AG04450 (cell line): ENCODE results near the gene ZC3H15. TPM values are rescaled to one million over a fixed set of nuclear protein-coding genes. Genes with fewer than 3 reads are reported as not detected.
A peak's percentile ranks its signal among the peaks of the same experiment; 100 is the strongest.

Experiments used
- CTCF ChIA-PET: fragments of 300-600, 350-600 bp; formaldehyde crosslinking; extraction: SDS; loops from one replicate; lab custom pipeline; 2022; ENCODE audit warnings: antibody characterized with exemption, inconsistent platforms; lab: Charles Lee
- POLR2A ChIA-PET: fragments of 350-600 bp; formaldehyde crosslinking; extraction: SDS; loops from one replicate; lab custom pipeline; 2021; ENCODE audit warnings: antibody characterized with exemption, inconsistent platforms; lab: Yijun Ruan, JAX
- DNase-seq: peaks from one replicate; pipeline ENCODE4 v3.0.0-alpha.2; 2011; ENCODE audit warnings: low read depth, low spot score
- H3K27ac ChIP-seq: one replicate; pipeline ENCODE4 v1.5.1; 2012; ENCODE audit warnings: low read depth, low read length, control low read depth
- H3K27me3 ChIP-seq: one replicate; pipeline ENCODE4 v1.6.0; 2012; ENCODE audit warnings: low read length; ENCODE audit not compliant: control insufficient read depth, insufficient read depth
- H3K4me3 ChIP-seq: 2 replicates; pipeline ENCODE4 v1.5.1; 2011; ENCODE audit warnings: mild to moderate bottlenecking, low read depth, low read length, control low read depth
- H3K9me3 ChIP-seq: 2 replicates; pipeline ENCODE4 v1.5.1; 2012; ENCODE audit warnings: low read length; ENCODE audit not compliant: control insufficient read depth, insufficient read depth
- polyA plus RNA-seq: library from polyadenylated mRNA; depleted of rRNA; stranded (reverse); fragments of >200 nt; gene quantifications from 2 replicates; pipeline ENCODE4 v1.2.3, GENCODE V29; 2011
- TF ChIP-seq, protein P1 (sequence below): IDR thresholded peaks from 2 replicates; pipeline ENCODE4 v1.5.1; 2011; ENCODE audit warnings: low read depth, low read length, control low read depth, inconsistent platforms

ZC3H15 gene
- polyA plus RNA-seq, 1 experiment: 107 TPM

DNA sequence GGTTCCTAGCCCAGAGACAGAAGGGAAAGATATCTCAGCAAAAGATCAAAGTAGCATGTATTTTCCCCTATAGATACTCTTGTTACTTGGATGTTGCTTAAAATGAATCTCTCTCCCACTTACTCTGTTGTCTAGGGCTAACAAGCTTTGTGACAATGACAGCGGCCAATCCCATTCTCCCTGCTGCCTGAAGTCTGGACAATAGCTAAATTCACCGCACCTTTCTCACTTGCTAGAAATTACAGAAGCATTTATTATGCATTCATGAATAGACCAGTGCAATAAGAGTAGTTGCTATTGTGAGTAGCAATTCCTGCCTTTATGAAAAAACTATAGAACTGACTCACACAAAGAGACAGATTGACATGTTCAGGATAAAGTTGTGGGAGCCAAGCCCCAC is 42.2 kb upstream of the ZC3H15 start:
- POLR2A ChIA-PET: no interaction called here
- CTCF ChIA-PET: no interaction called here
- Histone ChIP-seq H3K4me3 (no peak overlapping the region), H3K9me3 (no peaks in the 10 kb centered on the region), H3K27ac (no peak overlapping the region), H3K27me3 (no peaks in the 10 kb centered on the region)
- DNase-seq: no peak
- TF ChIP-seq, protein P1, sequence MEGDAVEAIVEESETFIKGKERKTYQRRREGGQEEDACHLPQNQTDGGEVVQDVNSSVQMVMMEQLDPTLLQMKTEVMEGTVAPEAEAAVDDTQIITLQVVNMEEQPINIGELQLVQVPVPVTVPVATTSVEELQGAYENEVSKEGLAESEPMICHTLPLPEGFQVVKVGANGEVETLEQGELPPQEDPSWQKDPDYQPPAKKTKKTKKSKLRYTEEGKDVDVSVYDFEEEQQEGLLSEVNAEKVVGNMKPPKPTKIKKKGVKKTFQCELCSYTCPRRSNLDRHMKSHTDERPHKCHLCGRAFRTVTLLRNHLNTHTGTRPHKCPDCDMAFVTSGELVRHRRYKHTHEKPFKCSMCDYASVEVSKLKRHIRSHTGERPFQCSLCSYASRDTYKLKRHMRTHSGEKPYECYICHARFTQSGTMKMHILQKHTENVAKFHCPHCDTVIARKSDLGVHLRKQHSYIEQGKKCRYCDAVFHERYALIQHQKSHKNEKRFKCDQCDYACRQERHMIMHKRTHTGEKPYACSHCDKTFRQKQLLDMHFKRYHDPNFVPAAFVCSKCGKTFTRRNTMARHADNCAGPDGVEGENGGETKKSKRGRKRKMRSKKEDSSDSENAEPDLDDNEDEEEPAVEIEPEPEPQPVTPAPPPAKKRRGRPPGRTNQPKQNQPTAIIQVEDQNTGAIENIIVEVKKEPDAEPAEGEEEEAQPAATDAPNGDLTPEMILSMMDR: no peak

GRCh38 chr2:186445506-186445905 is 40.6 kb upstream of the ZC3H15 start:
- ChIA-PET CTCF (no interaction called here), POLR2A (no interaction called here)
- no peak for DNase-seq
- Histone ChIP-seq H3K4me3 (no peak overlapping the region), H3K9me3 (no peaks in the 10 kb centered on the region), H3K27me3 (no peaks in the 10 kb centered on the region), H3K27ac (no peak overlapping the region)
- TF ChIP-seq, protein P1: no peak

- Histone ChIP-seq H3K27ac (no peak overlapping the region), H3K9me3 (no peaks in the 10 kb centered on the region), H3K27me3 (no peaks in the 10 kb centered on the region), H3K4me3 (no peak overlapping the region)
- TF ChIP-seq, protein P1: no peak
- ChIA-PET CTCF (no interaction called here), POLR2A (no interaction called here)
- no peak for DNase-seq
Measured at GRCh38 chr2:186455613-186456012, 30.4 kb upstream of the ZC3H15 start.

DNA sequence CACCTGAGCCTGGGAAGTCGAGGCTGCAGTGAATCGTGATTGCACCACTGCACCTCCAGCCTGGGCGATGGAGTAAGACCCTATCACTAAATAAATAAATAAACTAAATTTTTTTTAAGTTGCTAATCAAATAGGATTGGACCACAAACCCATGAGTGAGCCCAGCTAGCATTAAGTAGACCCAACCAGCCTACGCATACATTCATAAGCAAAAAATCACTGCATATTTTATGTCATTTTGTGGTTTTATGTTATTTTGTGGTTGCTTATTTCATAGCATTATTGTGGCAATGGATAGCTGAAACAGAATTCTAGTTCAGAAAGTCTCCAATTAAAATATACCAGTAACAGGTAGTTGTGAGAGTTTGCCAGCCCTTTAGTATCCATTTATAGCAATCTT is 29.1 kb upstream of the ZC3H15 start:
- ChIA-PET POLR2A (interaction anchor here (1.1 kb wide), 1 partner anchor 185 kb away, joined by 3 read pairs; no protein-coding TSS in a partner anchor), CTCF (interaction anchor here (1.1 to 1.7 kb wide), 2 partner anchors 79 to 185 kb away, joined by 3 to 4 read pairs; no protein-coding TSS in a partner anchor)
- no peaks in the 10 kb centered on the region for H3K27me3 ChIP-seq
- TF ChIP-seq, protein P1: no peak
- H3K27ac ChIP-seq: no peak overlapping the region
- peak; percentile 65 for DNase-seq
- no peak overlapping the region for H3K4me3 ChIP-seq
- H3K9me3 ChIP-seq: no peaks in the 10 kb centered on the region

DNA sequence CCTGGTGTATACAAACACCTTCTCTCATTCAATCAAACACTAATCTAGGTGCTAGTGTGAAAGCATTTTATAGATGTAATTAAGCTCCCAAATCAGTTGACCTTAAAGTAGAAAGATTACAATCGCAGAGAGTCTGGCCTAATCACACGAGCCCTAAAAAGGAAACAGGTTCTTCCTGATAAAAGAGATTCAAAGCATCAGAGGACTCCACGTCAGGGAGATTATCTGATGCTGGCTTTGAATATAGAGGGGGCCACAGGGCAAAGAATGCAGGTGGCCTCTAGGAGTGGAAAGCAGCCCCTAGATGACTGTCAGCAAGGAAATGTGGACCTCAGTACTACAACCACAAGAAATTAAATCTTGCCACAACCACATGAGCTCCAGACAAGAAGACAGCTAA is 28.2 kb upstream of the ZC3H15 start:
- DNase-seq: no peak
- Histone ChIP-seq H3K27ac (no peak overlapping the region), H3K27me3 (no peaks in the 10 kb centered on the region), H3K9me3 (no peaks in the 10 kb centered on the region), H3K4me3 (no peak overlapping the region)
- ChIA-PET POLR2A (interaction anchor here (1.1 kb wide), 1 partner anchor 184 kb away, joined by 3 read pairs; no protein-coding TSS in a partner anchor), CTCF (interaction anchor here (1.1 to 1.7 kb wide), 2 partner anchors 80 to 184 kb away, joined by 3 to 4 read pairs; no protein-coding TSS in a partner anchor)
- TF ChIP-seq, protein P1: no peak
